Prostate gland (tissue), 2 donors: ENCODE data around the gene ITPR2. TPM values are rescaled to one million over a fixed set of nuclear protein-coding genes. Genes with fewer than 3 reads are reported as not detected.

Source experiments
- DNase-seq: peaks from one replicate; pipeline ENCODE4 v3.0.0-alpha.2; 2019; ENCODE audit warnings: low spot score
- H3K27ac ChIP-seq, 2 donors: fragments of 200-600 bp; sonication (generic); 2 replicates each; pipeline ENCODE4 v1.5.1; 2017 to 2019
- H3K27me3 ChIP-seq: fragments of 200-600 bp; sonication (generic); replicated peaks from 2 replicates; pipeline ENCODE4 v1.5.1; 2019; ENCODE audit not compliant: insufficient read depth
- H3K36me3 ChIP-seq, 2 donors: fragments of 200-600 bp; sonication (generic); 1 replicate in 1 of 2; 2 replicates in 1 of 2; pipeline versions ENCODE4 v1.5.1 to v1.8.1; 2017 to 2019
- H3K4me1 ChIP-seq: fragments of 200-600 bp; sonication (generic); replicated peaks from 2 replicates; pipeline ENCODE4 v1.5.1; 2019
- H3K4me3 ChIP-seq, 2 donors: fragments of 200-600 bp; sonication (generic); 2 replicates each; pipeline ENCODE4 v1.5.1; 2017 to 2019
- H3K9me3 ChIP-seq: fragments of 200-600 bp; sonication (generic); 2 replicates; pipeline ENCODE4 v1.5.1; 2017
- POLR2A ChIP-seq: fragments of 450-650 bp; IDR thresholded peaks from one replicate; pipeline ENCODE4 v1.6.1; 2016; ENCODE audit warnings: antibody characterized with exemption, mild to moderate bottlenecking
- POLR2AphosphoS5 ChIP-seq: sonication (generic); formaldehyde crosslinking; IDR thresholded peaks from one replicate; pipeline ENCODE4 v1.6.1; 2017; ENCODE audit warnings: antibody characterized with exemption
- WGBS: methylation state at CpG from one replicate; pipeline ENCODE4 v1.1.5; 2018; 5-methylcytosine and 5-hydroxymethylcytosine counted together
- intact Hi-C: fragments of 100-400 bp; cut with DNase I; formaldehyde crosslinking; loops from one replicate; pipeline ENCODE4 v1.14.2; 2022
- total RNA-seq, 2 donors: library from RNA; depleted of rRNA; stranded (reverse); fragments of >200 nt; gene quantifications; one replicate each; pipeline ENCODE4 v1.1.0, GENCODE V29; 2016
- TF ChIP-seq, protein P1 (sequence below), 4 experiments: fragments of 200-600 bp in 2 of 4; fragments of 450-650 bp in 2 of 4; sonication (generic) in 2 of 4; IDR thresholded peaks; 1 replicate in 3 of 4; 2 replicates in 1 of 4; pipeline ENCODE4 v1.5.1; 2016 to 2019; ENCODE audit warnings: antibody characterized with exemption in 4 of 4, mild to moderate bottlenecking in 2 of 4, moderate library complexity in 2 of 4

The ITPR2 gene
- total RNA-seq, 2 donors from 2014 or later = 30.0 to 44.4 TPM

DNA sequence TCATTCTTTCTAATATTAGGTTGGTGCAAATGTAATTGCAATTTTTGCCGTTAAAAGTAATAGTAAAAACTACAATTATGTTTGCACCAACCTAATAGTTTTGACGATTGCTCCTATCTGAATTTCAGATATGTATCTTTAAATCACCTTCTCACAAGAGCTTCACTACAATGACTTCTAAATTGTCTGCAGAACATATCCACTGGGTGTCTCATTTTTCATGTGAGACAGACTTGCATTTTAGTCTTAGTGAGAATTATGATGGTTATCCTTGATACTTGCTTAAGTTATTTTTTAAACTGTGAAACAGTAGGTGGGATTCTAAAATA, 84.6 kb downstream of the ITPR2 start:
- no peak for TF ChIP-seq POLR2AphosphoS5
- 84% methylated on average over 2 of the region's 2 CpGs for WGBS
- H3K4me1 ChIP-seq = no peaks in the 10 kb centered on the region
- no peaks in the 10 kb centered on the region for H3K9me3 ChIP-seq
- no peak overlapping the region for H3K27ac ChIP-seq
- no peaks in the 10 kb centered on the region for H3K27me3 ChIP-seq
- no peaks in the 10 kb centered on the region for H3K36me3 ChIP-seq
- intact Hi-C loops = no loop called here
- no peak overlapping the region for H3K4me3 ChIP-seq
- no peak for DNase-seq

DNA sequence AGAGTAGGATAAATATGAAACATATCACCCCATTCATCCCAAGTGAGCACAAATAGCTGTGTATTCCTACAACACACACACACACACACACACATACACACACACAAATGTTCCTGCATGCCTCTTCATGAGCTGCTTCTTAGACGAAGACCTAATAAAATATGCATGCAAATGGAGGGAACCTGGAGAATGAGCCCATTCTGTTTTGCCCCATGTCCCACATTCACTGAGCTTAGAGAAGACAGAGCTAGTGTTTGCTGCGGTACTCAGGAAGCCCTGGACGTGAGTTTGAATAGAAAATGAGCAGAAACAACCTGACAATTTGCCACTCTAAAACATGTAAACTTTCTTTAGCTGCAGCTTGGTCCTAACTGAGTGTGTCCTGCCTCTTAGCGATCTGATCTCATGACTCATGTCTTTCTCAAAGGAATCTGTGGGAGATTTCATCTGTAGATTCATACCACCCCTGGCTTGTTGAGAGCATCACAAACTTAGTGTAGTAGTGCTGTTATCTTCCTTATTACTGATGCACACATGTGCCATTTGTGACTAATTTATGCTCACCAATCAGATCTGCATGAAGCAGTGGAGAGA, 86.8 kb downstream of the ITPR2 start:
- no peaks in the 10 kb centered on the region for H3K9me3 ChIP-seq
- WGBS = 72% methylated on average over 4 of the region's 4 CpGs
- DNase-seq = no peak
- no peaks in the 10 kb centered on the region for H3K4me1 ChIP-seq
- no peaks in the 10 kb centered on the region for H3K36me3 ChIP-seq
- TF ChIP-seq POLR2A (no peak), POLR2AphosphoS5 (no peak)
- TF ChIP-seq, protein P1, sequence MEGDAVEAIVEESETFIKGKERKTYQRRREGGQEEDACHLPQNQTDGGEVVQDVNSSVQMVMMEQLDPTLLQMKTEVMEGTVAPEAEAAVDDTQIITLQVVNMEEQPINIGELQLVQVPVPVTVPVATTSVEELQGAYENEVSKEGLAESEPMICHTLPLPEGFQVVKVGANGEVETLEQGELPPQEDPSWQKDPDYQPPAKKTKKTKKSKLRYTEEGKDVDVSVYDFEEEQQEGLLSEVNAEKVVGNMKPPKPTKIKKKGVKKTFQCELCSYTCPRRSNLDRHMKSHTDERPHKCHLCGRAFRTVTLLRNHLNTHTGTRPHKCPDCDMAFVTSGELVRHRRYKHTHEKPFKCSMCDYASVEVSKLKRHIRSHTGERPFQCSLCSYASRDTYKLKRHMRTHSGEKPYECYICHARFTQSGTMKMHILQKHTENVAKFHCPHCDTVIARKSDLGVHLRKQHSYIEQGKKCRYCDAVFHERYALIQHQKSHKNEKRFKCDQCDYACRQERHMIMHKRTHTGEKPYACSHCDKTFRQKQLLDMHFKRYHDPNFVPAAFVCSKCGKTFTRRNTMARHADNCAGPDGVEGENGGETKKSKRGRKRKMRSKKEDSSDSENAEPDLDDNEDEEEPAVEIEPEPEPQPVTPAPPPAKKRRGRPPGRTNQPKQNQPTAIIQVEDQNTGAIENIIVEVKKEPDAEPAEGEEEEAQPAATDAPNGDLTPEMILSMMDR (IDR thresholded peaks at IDR 0.05) = no peak
- intact Hi-C loops = no loop called here
- no peak overlapping the region for H3K27ac ChIP-seq
- H3K27me3 ChIP-seq = no peaks in the 10 kb centered on the region
- H3K4me3 ChIP-seq = no peak overlapping the region

DNA sequence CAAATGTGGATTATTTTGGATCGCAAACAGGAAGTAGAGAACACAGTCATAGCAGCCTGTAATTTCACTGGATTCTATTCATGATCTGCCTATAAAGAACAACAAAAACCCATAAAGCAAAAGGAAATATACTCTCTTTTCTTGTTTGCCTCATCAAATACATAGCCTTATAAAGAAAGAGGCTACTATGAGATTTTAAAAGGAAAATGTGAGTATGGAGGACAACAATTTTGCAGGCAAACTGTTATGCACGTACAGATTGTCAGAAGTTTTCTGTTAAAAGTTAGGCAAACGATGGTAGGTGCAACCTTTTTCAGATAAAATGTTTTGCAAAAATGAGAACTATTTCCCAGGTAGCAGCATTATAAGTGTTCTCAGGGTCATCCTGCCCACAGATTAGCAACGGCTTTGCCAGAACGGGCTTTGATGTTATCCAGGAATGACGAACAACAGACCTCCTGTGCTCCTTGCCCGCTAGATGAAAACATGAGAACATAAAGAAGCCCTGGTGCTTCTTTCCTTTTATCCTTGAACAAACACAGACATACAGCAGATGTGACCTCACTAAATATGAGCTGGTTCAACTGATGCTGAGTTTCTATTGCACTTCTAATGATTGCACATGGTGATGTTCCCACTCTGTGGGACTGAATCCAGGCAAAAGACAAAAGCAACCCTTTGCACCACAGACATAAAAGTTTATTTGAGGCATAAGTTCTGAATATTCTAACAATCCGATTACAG, 88.1 kb downstream of the ITPR2 start:
- no peak for TF ChIP-seq POLR2A
- no peak for TF ChIP-seq POLR2AphosphoS5
- TF ChIP-seq, protein P1 (IDR thresholded peaks at IDR 0.05) = no peak
- H3K27ac ChIP-seq = no peak overlapping the region
- no peak for DNase-seq
- no peaks in the 10 kb centered on the region for H3K4me1 ChIP-seq
- no peak overlapping the region for H3K4me3 ChIP-seq
- intact Hi-C loops = no loop called here
- H3K36me3 ChIP-seq = no peaks in the 10 kb centered on the region
- H3K27me3 ChIP-seq = no peaks in the 10 kb centered on the region
- H3K9me3 ChIP-seq = no peaks in the 10 kb centered on the region
- WGBS = 55% methylated on average over 8 of the region's 8 CpGs

DNA sequence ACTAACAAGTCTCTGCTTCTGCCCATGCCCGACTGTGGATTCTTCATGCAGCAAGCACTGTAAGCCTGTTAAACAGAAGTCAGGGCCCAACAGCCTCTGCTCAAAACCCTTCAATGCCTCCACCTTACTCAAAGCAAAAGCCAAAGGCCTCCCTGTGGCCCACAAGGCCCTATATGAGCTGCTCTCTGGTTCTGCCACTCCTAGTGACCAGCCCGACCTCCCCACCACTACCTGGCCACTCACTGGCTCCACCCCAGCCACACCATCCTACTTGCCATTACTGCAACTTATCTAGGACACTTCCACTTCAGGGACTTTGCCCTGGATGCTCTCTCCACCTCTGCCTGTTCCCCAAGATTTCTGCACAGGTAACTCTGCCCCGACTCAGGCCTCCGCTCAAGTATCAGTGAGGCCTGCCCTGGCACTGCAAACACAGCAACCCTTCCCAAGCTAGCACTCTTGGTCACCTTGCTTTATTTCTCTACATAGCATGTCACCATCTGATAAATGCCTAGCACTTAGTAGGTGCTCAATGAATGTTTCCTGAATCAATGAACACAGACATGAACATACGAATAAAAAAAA, 88.9 kb downstream of the ITPR2 start:
- no peaks in the 10 kb centered on the region for H3K9me3 ChIP-seq
- H3K4me1 ChIP-seq = no peaks in the 10 kb centered on the region
- H3K27me3 ChIP-seq = no peaks in the 10 kb centered on the region
- TF ChIP-seq POLR2AphosphoS5 = no peak
- TF ChIP-seq POLR2A = no peak
- TF ChIP-seq, protein P1 (IDR thresholded peaks at IDR 0.05) = no peak
- intact Hi-C loops = no loop called here
- 91% methylated on average over 5 of the region's 5 CpGs for WGBS
- no peak for DNase-seq
- no peak overlapping the region for H3K4me3 ChIP-seq
- H3K36me3 ChIP-seq = no peaks in the 10 kb centered on the region
- no peak overlapping the region for H3K27ac ChIP-seq

DNA sequence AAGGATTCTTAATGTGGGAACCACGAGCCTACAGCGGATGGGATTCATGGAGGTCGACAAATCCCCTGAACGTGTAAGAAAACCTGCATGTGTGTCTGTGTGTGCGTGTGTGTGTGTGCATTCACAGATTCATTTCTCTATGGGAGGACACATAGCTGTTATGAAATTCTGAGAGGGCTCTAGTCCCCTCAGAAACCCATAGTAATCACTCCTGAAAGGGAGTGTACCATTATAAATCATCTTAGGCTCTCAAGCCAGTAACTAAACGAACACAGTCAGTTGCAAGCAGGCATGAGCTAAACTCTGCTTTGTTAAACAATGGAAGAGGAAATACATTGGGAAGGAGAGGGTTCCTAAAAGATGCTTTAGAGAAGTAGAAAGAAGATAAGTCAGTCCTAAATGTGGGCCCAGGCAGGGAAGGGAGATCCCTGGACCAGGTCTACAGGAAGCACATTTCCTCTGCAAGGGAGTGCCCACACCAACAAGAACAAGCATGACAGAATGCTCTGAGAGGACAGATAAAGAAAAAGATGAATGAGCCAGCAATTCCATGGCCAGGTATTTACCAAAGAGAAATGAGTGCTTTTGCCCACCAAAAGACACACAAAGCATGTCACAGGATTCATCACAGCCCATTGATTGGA, 91.3 kb downstream of the ITPR2 start:
- TF ChIP-seq, protein P1 (IDR thresholded peaks at IDR 0.05) = no peak
- no peak for TF ChIP-seq POLR2A
- TF ChIP-seq POLR2AphosphoS5 = no peak
- no peaks in the 10 kb centered on the region for H3K27me3 ChIP-seq
- WGBS = 80% methylated on average over 6 of the region's 6 CpGs
- H3K4me3 ChIP-seq = no peak overlapping the region
- no peaks in the 10 kb centered on the region for H3K9me3 ChIP-seq
- no peaks in the 10 kb centered on the region for H3K36me3 ChIP-seq
- H3K4me1 ChIP-seq = no peaks in the 10 kb centered on the region
- intact Hi-C loops = no loop called here
- no peak overlapping the region for H3K27ac ChIP-seq
- no peak for DNase-seq
